Fibroblast of skin of left biceps (primary cell): ENCODE measurements around the gene SYNGAP1.

Experiments
- DNase-seq, 2 experiments: peaks; one replicate each; pipeline ENCODE4 v3.0.0-alpha.2; 2013; ENCODE audit warnings: low read depth in 2 of 2

SYNGAP1 gene

GRCh38 chr6:33421344-33421643 is 1.4 kb downstream of the SYNGAP1 start:
- no peak for DNase-seq

- DNase-seq, result no peak
These were observed 3.9 kb downstream of the SYNGAP1 start for GRCh38 chr6:33423777-33424176.

DNA sequence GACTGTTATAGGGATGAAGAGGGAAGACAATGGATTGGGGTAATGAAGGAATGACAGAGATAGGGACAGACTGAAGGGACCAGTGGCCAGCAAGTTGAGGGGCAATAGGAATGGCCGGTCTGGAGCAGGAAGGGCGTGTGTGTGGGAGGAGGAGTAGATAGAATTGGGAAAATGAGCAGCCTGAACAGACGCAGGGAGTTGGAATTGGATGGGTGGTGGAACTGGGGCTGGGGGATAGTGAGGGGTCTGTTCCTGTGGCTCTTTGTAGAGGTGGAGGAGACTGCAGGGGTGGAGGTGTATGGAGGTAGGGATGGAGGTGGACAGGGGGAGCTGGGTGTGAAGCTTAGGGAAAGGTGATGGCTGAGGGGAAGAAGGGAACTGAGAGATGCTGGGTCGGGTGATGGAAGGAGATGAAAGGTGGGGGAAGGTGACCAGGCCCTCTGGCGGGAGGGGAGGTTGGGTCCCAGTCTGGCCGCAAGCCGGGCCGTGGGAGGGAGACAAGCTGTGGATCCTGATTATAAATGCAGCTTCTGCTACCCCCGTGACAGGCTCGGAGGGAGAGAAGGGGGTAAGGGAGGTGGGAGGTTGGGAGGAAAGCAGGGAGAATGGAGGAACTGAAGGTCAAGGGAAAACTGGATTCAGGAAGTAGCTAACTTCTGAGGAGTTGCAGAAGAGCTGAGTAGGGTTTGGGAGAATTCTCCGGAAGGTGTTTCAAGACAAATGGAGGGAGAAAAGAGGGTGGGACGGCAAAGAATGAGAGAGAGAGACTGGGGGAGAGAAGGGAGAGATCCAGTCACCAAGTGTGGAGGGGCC is 5.2 kb downstream of the SYNGAP1 start:
- no peak for DNase-seq

DNA sequence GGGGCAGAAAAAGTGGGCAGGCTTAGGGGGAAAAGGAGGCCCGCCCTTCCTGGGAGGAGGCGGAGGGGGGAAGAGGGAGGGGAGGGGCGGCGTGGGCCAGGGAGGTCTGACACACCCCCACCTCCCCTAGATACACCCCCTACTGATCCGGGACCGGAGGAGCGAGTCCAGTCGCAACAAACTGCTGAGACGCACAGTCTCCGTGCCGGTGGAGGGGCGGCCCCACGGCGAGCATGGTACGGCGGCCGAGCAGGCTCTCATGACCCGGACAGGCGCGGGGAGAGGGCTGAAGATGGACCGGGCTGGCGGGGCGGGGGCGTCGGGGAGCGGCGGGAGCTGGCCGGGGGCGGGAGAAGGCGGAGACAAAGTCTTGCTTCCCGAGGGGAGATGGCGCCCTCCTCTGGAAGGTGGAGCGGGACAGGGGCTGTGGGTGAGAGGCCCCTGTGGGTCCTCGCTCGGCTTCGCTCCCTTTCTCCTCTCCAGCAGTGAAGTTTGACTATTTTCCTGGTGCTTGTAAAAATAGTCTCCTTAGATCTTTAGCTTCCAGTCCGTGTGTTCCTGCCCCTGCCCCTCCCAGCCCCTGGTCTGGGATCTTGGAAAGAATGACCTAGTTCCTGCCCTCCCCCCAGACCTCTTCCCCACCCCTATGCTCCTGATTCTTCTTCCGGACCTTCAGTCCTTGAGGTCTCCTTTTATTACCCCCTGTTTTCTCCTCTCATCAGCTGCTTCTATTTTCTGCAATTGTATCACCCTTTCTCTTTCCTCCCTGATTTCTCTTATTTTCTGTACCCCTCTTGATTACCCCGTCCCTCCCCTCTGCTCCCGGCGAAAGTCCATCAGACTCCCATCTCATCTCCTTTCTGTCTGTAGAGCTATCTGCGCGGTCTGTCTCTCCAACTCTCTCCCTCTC is 6.1 kb downstream of the SYNGAP1 start:
- peak; percentile 48 to 51 for DNase-seq

GRCh38 chr6:33426590-33427511 is 7.0 kb downstream of the SYNGAP1 start:
- DNase-seq, result no peak

GRCh38 chr6:33427585-33428223 is 7.8 kb downstream of the SYNGAP1 start:
- DNase-seq, result no peak

DNA sequence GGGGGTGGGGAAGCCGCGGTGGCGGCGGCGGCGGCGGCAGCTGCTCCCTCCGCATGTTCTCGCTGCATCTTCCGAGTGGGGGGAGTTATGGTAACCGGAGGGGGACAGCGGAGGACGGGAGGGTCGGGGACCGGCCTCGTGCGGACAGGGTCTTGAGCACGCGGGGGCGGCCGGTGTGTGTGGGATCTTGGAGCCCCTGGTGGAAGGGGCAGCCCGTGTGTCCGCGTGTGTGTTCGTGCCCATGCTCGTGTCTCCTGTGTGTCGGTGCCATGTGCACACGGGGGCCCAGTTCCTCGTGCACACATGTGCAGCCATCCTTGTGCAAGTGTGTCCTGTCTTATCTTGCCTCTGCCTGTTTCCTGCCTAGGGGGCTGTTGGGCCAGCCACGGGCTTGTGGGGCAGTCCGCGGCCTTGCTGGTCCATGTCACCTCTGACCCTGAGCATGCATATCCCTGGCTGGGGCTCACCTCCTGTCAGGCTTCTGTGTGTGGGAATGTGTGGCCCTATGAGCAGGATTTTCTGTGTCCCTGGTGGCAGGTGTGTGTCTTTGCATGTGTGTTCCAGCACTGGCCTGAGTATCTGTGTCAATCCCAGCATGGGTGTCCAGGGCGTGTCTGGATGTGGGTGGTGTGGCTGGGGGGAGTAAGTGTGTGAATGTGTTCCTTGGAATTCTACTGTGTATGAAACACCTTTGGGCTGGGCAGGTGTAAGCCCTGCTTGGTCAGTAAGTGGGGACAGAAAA is 8.5 kb downstream of the SYNGAP1 start:
- no peak for DNase-seq

DNA sequence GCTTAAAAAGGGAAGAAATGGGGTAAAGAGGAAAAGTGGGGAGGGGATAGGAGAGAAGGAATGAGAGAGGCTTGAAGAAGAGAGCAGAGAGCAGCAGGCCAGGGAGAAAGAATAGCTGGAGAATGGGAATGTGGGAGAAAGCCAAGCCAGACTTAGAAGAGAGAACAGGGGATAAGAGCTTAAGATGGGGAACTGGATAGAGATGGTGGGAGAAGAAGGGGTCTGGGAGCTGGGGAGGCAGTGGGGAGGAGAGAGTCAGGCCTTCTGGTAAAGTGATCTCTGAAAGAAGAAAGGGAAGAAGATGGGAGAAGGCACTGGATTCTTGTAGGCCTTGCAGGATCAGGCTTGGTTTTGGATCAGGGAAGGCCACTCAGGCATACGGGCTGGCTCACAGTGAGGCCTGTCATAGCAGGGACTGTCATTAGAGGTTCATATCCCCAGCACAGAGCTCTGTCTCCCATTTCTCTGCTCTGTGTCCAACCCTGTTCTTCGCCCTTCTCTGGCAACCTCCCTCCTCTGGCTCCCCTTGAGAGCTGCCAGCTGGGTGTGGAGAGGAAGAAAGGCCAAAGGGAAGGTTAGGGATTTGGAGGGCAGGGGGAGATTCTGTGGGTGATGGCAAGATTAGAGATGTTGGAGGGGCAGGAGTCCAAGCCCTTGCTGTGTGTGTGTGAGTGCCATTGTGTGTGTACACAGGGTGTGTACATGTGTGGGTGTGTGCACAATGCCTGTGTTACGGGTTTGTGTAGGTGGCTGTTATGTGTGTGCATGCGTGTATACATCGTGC is 9.3 kb downstream of the SYNGAP1 start:
- DNase-seq, result no peak

DNA sequence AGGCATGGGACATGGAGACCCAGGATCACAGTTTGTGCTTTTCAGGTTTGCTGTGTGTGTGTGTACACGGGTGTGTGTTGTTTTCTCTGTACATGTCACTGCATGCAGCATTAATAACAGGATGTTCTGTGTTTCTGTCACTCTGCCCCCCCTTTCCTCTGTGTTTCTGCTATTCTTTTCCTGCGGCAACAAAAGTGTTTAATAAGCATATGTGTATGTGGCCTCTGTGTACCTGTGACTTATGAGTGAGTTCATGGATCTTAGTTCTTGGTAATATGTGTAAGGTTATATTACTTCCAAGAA is 9.8 kb downstream of the SYNGAP1 start:
- no peak for DNase-seq

DNA sequence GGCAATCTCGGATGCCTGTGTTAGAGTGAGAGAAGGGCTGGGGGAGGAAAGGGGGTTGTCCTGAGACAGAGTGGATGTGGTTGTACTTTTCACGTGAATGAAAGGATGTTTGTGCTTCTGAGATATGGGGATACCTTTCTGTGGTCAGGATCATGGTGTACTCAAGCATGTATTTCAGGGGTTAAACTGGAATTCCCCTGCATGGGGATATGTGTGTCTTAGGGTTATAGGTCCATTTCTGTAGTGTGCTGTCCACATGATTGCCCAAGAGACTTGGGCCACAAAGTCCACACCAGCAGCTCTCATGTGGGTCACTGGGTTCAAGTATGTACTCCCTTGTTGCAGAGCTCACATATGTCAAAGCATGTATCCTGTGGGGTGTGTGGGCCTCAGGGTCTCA is 10.5 kb downstream of the SYNGAP1 start:
- DNase-seq, result no peak

DNA sequence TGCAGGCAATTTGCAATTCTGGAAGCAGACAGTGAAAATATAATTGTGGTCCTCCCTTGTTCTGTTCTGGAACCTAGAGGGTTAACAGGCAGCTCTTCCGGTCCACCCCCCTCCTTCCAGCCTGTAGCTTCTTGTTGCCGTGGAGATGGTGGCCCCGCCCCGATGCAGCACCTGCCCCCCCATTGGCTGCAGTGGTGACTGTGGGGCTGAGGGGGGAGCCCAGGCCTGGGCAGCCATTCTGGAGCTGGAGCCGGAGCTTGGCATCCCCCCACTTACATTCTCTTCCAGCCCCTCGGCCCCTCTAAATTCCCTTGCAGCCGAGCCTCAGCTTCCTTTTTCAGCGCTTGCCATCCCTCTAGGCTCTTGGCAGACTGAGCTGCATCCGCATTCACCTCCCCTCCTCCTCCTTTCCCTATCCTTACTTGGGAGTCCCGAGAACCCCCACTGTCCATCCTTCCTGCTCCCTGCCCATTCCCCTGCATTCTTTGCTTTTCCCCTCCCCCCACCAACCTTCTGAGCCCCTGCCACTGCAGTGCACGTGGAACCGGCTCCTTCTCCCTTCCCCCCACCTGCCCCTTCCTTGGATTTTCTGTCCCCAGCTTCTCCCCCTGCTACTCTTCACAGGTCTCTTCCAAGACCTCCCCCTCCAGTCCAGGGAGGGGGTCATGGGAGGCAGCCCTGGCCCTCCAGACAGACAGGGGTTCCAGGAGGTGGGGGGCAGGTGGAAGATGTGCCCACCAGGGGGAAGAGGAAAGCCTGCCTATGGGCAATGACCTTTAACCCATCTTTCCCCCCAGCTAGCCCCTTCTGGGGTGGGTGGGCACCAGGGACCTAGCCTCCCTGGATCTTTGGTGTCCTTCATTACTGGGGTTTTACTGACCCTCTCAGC is 11.4 kb downstream of the SYNGAP1 start:
- no peak for DNase-seq

DNA sequence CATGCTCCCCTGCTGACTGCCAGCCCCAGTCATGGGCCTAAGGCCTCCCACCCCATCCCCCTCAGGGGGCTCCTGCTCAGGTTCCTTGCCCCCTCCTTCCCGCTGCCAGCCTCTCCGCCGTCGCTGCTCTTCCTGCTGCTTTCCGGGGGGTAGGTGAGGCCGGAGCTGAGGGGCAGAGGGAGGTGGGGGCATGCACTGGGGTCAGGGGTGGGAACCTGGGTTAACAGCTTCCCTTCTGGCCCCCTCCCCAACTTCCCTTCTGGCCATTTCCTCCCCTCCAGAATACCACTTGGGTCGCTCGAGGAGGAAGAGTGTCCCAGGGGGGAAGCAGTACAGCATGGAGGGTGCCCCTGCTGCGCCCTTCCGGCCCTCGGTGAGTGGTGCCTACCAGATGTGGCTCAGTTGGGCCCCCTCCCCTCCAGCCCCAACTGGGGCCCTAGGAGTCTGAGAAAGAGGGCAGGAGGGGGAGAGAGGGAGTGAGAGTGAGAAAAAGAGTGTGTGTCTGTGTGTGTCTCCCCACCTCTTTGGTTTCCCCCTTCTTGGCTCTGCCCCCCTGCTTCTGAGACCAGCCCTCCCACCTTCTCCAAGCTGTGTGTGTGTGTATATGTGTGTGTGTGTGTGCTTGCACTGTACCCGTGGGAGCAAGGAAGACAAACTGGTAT is 12.1 kb downstream of the SYNGAP1 start:
- no peak for DNase-seq

- DNase-seq, result no peak
These were observed 12.7 kb downstream of the SYNGAP1 start for GRCh38 chr6:33432546-33432945.

GRCh38 chr6:33433001-33433543 is 13.2 kb downstream of the SYNGAP1 start:
- no peak for DNase-seq

DNA sequence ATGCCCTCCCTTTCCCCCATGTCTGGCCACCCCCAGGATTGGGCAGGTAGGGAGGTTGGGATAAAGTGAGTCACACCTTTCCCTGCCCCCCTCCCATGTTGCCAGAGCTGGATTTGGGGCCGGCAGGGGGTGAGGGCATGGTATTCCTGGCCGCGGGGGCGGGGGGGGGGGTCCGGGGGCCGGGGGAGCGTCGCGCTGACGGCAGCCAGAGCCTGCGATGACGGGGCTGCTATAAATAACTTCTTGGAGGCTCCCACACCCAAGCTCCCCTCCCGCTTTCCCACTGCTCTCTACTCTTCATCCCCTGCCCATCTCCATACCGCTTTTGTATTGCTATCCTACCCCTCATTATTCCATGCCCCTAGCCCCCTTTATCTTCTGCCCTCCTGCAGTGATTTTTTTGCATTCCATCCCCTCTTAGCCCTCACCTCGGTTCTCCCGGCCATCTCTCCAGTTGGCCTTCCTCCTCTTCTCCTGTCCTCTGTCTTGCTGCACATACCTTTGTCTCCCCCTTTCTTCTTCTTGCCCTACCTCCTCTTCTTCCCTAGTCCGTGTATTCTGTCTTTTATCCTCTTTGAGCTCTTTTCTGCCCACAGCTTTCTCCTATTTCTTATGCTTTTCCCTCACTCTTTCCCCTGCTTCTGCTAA is 13.8 kb downstream of the SYNGAP1 start:
- DNase-seq, result no peak

- DNase-seq, result no peak
These were observed 15.1 kb downstream of the SYNGAP1 start for GRCh38 chr6:33434961-33435360.

- DNase-seq, result no peak
These were observed 17.8 kb downstream of the SYNGAP1 start for GRCh38 chr6:33437666-33438065.
